Endothelial cell of umbilical vein (primary cell): ENCODE measurements around the gene CBLIF.

Experiments
- CTCF ChIP-seq, 2 donors: IDR thresholded peaks; 1 replicate in 1 of 2; 2 replicates in 1 of 2; pipeline ENCODE4 v1.5.1; 2011; ENCODE audit warnings: low read length in 2 of 2, mild to moderate bottlenecking in 2 of 2, moderate library complexity in 2 of 2, control low read depth in 1 of 2, inconsistent platforms in 1 of 2, low read depth in 1 of 2; ENCODE audit not compliant: insufficient read depth in 1 of 2; ENCODE audit errors: extremely low read depth in 1 of 2
- EZH2 ChIP-seq: IDR thresholded peaks from 2 replicates; pipeline ENCODE4 v1.6.1; 2012; ENCODE audit warnings: borderline replicate concordance, low read depth, mild to moderate bottlenecking, moderate library complexity, low read length, inconsistent platforms; ENCODE audit not compliant: severe bottlenecking
- MAX ChIP-seq: IDR thresholded peaks from 2 replicates; pipeline ENCODE4 v1.6.1; 2011; ENCODE audit not compliant: insufficient read depth, insufficient read length
- MYC ChIP-seq: IDR thresholded peaks from one replicate; pipeline ENCODE4 v1.6.1; 2011; ENCODE audit warnings: mild to moderate bottlenecking, low read depth, low read length
- POLR2A ChIP-seq: IDR thresholded peaks from 2 replicates; pipeline ENCODE4 v1.6.1; 2012; ENCODE audit warnings: low read depth, mild to moderate bottlenecking, control low read depth, low read length
- POLR2AphosphoS5 ChIP-seq: IDR thresholded peaks from 2 replicates; pipeline ENCODE4 v1.6.1; 2012; ENCODE audit warnings: low read depth, mild to moderate bottlenecking, control low read depth, low read length, moderate library complexity; ENCODE audit not compliant: insufficient read depth

GRCh38 chr11:59847626-59848025, 2.3 kb upstream of the CBLIF start:
- TF ChIP-seq CTCF (IDR thresholded peaks at IDR 0.05; ENCODE audit: extremely low read depth in 1 of 2, insufficient read depth in 1 of 2, low read depth in 1 of 2, low read length in 2 of 2): no peak
- TF ChIP-seq EZH2: no peak
- TF ChIP-seq POLR2AphosphoS5: no peak
- no peak for TF ChIP-seq POLR2A
- no peak for TF ChIP-seq MYC
- TF ChIP-seq MAX: no peak
